Testis (tissue), 2 donors: ENCODE results near the gene HJURP.

Experiments
- POLR2A ChIP-seq: fragments of 450-650 bp; IDR thresholded peaks from one replicate; pipeline ENCODE4 v1.6.1; 2017; ENCODE audit warnings: antibody characterized with exemption, mild to moderate bottlenecking, moderate library complexity
- TF ChIP-seq, protein P1 (sequence below), 3 experiments: fragments of 450-650 bp in 2 of 3; fragments of 200-600 bp in 1 of 3; sonication (generic) in 1 of 3; IDR thresholded peaks; one replicate each; pipeline ENCODE4 v1.5.1; 2016 to 2019; ENCODE audit warnings: antibody characterized with exemption in 3 of 3, mild to moderate bottlenecking in 2 of 3, moderate library complexity in 1 of 3

DNA sequence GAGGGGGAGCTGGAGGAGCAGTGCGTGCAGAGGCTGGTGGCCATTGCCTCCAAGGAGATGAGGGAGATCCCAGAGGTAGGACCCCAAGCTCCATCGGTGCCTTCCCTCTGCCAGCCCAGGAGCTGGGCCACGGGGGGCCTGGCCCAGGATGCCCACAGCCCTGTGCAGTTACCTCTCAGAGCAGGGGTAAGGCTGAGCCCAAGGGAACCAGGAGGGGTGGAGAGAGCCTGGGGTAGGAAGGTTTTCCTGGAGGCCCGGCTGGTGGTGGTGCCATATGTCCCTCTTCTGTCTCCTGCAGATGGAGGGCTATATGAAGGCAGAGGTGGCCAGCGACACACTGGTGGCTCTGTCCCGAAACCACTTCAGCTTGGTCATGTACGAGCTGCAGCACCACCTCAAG is 64.8 kb downstream of the HJURP start:
- TF ChIP-seq, protein P1, sequence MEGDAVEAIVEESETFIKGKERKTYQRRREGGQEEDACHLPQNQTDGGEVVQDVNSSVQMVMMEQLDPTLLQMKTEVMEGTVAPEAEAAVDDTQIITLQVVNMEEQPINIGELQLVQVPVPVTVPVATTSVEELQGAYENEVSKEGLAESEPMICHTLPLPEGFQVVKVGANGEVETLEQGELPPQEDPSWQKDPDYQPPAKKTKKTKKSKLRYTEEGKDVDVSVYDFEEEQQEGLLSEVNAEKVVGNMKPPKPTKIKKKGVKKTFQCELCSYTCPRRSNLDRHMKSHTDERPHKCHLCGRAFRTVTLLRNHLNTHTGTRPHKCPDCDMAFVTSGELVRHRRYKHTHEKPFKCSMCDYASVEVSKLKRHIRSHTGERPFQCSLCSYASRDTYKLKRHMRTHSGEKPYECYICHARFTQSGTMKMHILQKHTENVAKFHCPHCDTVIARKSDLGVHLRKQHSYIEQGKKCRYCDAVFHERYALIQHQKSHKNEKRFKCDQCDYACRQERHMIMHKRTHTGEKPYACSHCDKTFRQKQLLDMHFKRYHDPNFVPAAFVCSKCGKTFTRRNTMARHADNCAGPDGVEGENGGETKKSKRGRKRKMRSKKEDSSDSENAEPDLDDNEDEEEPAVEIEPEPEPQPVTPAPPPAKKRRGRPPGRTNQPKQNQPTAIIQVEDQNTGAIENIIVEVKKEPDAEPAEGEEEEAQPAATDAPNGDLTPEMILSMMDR (IDR thresholded peaks at IDR 0.05) = no peak
- TF ChIP-seq POLR2A = no peak
